SU-DHL-6 (cell line): ENCODE measurements around the gene PPP1R7.

ENCODE experiments used
- H2AFZ ChIP-seq: fragments of 200-600 bp; sonication (generic); 2 replicates; pipeline ENCODE4 v1.6.1; 2014; ENCODE audit warnings: low read depth, mild to moderate bottlenecking, moderate library complexity, mixed read lengths, antibody characterized with exemption, low read length; ENCODE audit not compliant: severe bottlenecking
- H3F3A ChIP-seq: fragments of 200-600 bp; shearing (Covaris generic); 2 replicates; pipeline ENCODE4 v1.6.0; 2016; ENCODE audit warnings: antibody characterized with exemption, mild to moderate bottlenecking; ENCODE audit not compliant: insufficient read depth
- H3K27ac ChIP-seq: fragments of 200-600 bp; sonication (generic); 2 replicates; pipeline ENCODE4 v1.5.1; 2016; ENCODE audit warnings: low read depth, mild to moderate bottlenecking, low read length, moderate library complexity, mixed read lengths
- H3K27me3 ChIP-seq: fragments of 200-600 bp; sonication (generic), shearing (Covaris generic); 2 replicates; pipeline ENCODE4 v1.6.0; 2014; ENCODE audit warnings: mild to moderate bottlenecking, low read length
- H3K36me3 ChIP-seq: fragments of 200-600 bp; sonication (generic); 2 replicates; pipeline ENCODE4 v1.6.1; 2014; ENCODE audit warnings: mild to moderate bottlenecking, low read length, mixed read lengths
- H3K4me2 ChIP-seq: fragments of 300-600, 200-600 bp; shearing (Covaris generic), sonication (generic); 2 replicates; pipeline ENCODE4 v1.6.0; 2014; ENCODE audit warnings: low read length, low read depth, mild to moderate bottlenecking; ENCODE audit not compliant: poor library complexity, severe bottlenecking
- H3K4me3 ChIP-seq: fragments of 200-600 bp; sonication (generic); 2 replicates; pipeline ENCODE4 v1.5.1; 2014; ENCODE audit warnings: antibody characterized with exemption, low read length, mild to moderate bottlenecking, mixed read lengths; ENCODE audit not compliant: insufficient read depth, poor library complexity, severe bottlenecking
- H3K79me2 ChIP-seq: fragments of 200-600 bp; sonication (generic); 2 replicates; pipeline ENCODE4 v1.6.1; 2014; ENCODE audit warnings: mild to moderate bottlenecking, low read length, moderate library complexity; ENCODE audit not compliant: insufficient read depth
- H3K9ac ChIP-seq: fragments of 200-600 bp; sonication (generic); 2 replicates; pipeline ENCODE4 v1.7.0; 2014; ENCODE audit warnings: mild to moderate bottlenecking, low read length
- H3K9me2 ChIP-seq: fragments of 200-600 bp; sonication (generic); replicated peaks from 2 replicates; pipeline ENCODE4 v1.6.1; 2014; ENCODE audit warnings: low read length; ENCODE audit not compliant: insufficient read depth
- H3K9me3 ChIP-seq: fragments of 200-600 bp; sonication (generic); 2 replicates; pipeline ENCODE4 v1.6.1; 2014; ENCODE audit warnings: low read length, mixed read lengths; ENCODE audit not compliant: insufficient read depth
- H4K20me1 ChIP-seq: fragments of 200-600 bp; sonication (generic); 2 replicates; pipeline ENCODE4 v1.6.1; 2014; ENCODE audit warnings: low read depth, mild to moderate bottlenecking, antibody characterized with exemption, low read length, moderate library complexity, mixed read lengths
- EZH2phosphoT487 ChIP-seq: fragments of 200-600 bp; sonication (generic), shearing (Covaris generic); conservative IDR thresholded peaks from 2 replicates; pipeline ENCODE4 v1.6.1; 2018; ENCODE audit warnings: mild to moderate bottlenecking, antibody characterized with exemption, low read length, moderate library complexity, mixed read lengths
- TF ChIP-seq, protein P1 (sequence below): fragments of 200-600 bp; sonication (generic); IDR thresholded peaks from one replicate; pipeline ENCODE4 v1.5.1; 2017; ENCODE audit warnings: antibody characterized with exemption, mild to moderate bottlenecking, low read length, moderate library complexity; ENCODE audit not compliant: insufficient read depth, poor library complexity, severe bottlenecking

PPP1R7 gene

DNA sequence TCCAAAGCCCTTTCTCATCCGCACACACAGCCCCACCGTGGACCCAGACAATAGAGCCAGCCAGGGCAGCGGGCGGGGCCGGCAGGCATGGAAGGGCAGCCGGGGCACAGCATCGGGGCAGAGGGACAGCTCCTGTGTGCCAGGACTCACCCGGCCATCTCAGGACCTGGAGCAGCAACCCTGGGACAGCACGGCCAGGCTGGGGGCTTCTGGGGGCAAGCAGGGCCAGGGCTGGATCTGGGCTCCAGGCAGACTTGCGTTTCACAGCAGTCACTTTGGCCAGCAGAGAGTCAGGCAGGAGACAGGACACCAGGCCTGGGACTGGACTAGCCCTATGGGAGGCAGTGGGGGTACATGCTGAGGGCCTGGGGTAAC is 53.7 kb downstream of the PPP1R7 start:
- no peaks in the 10 kb centered on the region for H3K9me3 ChIP-seq
- no peaks in the 10 kb centered on the region for H4K20me1 ChIP-seq
- H3F3A ChIP-seq, result no peaks in the 10 kb centered on the region
- no peak for TF ChIP-seq EZH2phosphoT487
- TF ChIP-seq, protein P1, sequence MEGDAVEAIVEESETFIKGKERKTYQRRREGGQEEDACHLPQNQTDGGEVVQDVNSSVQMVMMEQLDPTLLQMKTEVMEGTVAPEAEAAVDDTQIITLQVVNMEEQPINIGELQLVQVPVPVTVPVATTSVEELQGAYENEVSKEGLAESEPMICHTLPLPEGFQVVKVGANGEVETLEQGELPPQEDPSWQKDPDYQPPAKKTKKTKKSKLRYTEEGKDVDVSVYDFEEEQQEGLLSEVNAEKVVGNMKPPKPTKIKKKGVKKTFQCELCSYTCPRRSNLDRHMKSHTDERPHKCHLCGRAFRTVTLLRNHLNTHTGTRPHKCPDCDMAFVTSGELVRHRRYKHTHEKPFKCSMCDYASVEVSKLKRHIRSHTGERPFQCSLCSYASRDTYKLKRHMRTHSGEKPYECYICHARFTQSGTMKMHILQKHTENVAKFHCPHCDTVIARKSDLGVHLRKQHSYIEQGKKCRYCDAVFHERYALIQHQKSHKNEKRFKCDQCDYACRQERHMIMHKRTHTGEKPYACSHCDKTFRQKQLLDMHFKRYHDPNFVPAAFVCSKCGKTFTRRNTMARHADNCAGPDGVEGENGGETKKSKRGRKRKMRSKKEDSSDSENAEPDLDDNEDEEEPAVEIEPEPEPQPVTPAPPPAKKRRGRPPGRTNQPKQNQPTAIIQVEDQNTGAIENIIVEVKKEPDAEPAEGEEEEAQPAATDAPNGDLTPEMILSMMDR, result no peak
- H3K36me3 ChIP-seq, result no peaks in the 10 kb centered on the region
- H2AFZ ChIP-seq, result no peak overlapping the region
- no peak overlapping the region for H3K27ac ChIP-seq
- no peak overlapping the region for H3K4me3 ChIP-seq
- no peaks in the 10 kb centered on the region for H3K79me2 ChIP-seq
- no peak overlapping the region for H3K4me2 ChIP-seq
- no peak overlapping the region for H3K9ac ChIP-seq
- no peaks in the 10 kb centered on the region for H3K9me2 ChIP-seq
- no peaks in the 10 kb centered on the region for H3K27me3 ChIP-seq

DNA sequence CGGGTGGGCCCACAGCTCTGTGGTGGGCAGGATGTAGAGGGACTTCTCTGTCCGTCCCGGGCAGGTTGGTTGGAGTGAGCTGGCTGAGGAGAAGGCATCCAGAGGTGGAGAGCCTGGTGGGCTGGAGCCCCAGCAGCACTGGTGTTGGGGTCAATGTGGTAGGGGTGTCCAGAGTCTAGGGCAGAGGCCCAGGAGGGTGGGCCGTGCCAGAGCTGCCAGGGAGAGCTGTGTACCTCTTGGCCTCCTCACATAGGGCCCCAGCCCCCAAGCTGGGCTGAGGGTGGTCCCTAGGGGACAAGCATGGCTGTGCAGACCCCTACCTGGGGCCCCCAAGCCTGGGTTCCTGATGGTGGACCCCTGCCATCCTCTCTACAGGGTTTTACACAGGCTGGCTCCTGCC is 54.2 kb downstream of the PPP1R7 start:
- no peaks in the 10 kb centered on the region for H3F3A ChIP-seq
- H3K9me3 ChIP-seq, result no peaks in the 10 kb centered on the region
- no peaks in the 10 kb centered on the region for H3K9me2 ChIP-seq
- no peaks in the 10 kb centered on the region for H3K27me3 ChIP-seq
- no peaks in the 10 kb centered on the region for H3K79me2 ChIP-seq
- H3K4me2 ChIP-seq, result no peak overlapping the region
- H3K9ac ChIP-seq, result no peak overlapping the region
- H3K27ac ChIP-seq, result no peak overlapping the region
- no peaks in the 10 kb centered on the region for H4K20me1 ChIP-seq
- no peaks in the 10 kb centered on the region for H3K36me3 ChIP-seq
- TF ChIP-seq, protein P1, result no peak
- H2AFZ ChIP-seq, result no peak overlapping the region
- no peak overlapping the region for H3K4me3 ChIP-seq

DNA sequence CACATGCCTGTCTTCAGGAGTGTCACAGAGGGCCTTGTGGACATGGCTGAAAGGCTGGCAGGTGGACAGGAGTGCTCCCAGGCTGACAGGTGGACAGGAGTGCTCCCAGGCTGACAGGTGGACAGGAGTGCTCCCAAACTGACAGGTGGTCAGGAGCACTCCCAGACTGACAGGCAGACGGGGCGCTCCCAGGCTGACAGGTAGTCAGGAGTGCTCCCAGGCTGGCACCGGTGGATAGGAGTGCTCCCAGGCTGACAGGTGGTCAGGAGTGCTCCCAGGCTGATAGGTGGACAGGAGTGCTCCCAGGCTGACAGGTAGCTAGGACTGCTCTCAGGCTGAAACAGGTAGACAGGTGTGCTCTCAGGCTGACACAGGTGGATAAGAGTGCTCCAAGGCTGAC is 54.8 kb downstream of the PPP1R7 start:
- no peaks in the 10 kb centered on the region for H4K20me1 ChIP-seq
- H3K9me3 ChIP-seq, result no peaks in the 10 kb centered on the region
- H3K9ac ChIP-seq, result no peak overlapping the region
- H3K79me2 ChIP-seq, result no peaks in the 10 kb centered on the region
- no peak for TF ChIP-seq EZH2phosphoT487
- no peaks in the 10 kb centered on the region for H3K36me3 ChIP-seq
- H3F3A ChIP-seq, result no peaks in the 10 kb centered on the region
- H3K9me2 ChIP-seq, result no peaks in the 10 kb centered on the region
- H3K27me3 ChIP-seq, result no peaks in the 10 kb centered on the region
- no peak overlapping the region for H3K4me2 ChIP-seq
- no peak overlapping the region for H2AFZ ChIP-seq
- H3K4me3 ChIP-seq, result no peak overlapping the region
- no peak overlapping the region for H3K27ac ChIP-seq

DNA sequence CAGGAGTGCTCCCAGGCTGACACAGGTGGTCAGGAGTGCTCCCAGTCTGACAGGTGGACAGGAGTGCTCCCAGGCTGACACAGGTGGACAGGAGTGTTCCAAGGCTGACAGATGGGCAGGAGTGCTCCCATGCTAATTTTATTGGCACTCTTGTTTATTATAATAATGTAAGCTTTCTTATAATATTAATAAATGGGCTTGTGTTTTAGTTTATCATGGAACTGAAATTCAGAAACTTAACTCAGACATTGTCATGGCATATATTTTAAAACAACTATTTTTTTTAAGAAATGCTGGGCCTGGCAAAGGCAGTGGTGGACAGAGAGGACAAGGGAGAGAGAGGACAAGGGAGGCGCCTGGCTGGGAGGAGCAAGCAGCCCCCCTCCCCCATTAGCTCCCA is 56.9 kb downstream of the PPP1R7 start:
- Histone ChIP-seq H3K79me2 (no peaks in the 10 kb centered on the region), H4K20me1 (no peaks in the 10 kb centered on the region), H3K36me3 (no peaks in the 10 kb centered on the region), H3F3A (no peaks in the 10 kb centered on the region), H3K9ac (no peak overlapping the region), H3K27me3 (no peaks in the 10 kb centered on the region), H2AFZ (no peak overlapping the region), H3K9me3 (no peaks in the 10 kb centered on the region), H3K27ac (no peak overlapping the region), H3K9me2 (no peaks in the 10 kb centered on the region), H3K4me3 (no peak overlapping the region), H3K4me2 (no peak overlapping the region)
- TF ChIP-seq EZH2phosphoT487, result no peak
- TF ChIP-seq, protein P1, result no peak
